ENCODE data around the gene SMPD4. TPM values are rescaled to one million over a fixed set of nuclear protein-coding genes. Genes with fewer than 3 reads are reported as not detected.
"Not testable (repeated sequence)": the region's sequence is repeated elsewhere in the genome, so short reads cannot be mapped to it uniquely, and the experiment has no call there.

The SMPD4 gene
- polyA plus RNA-seq (2011; rRNA removed), result 29.5 and 29.6 TPM in 2 replicates
- polyA minus RNA-seq (2011; rRNA and poly(A)+ RNA removed), result 24.9 and 31.6 TPM in 2 replicates

- ChIA-PET POLR2A (interaction anchor here (0.6 to 1.6 kb wide), 7 partner anchors 11 to 161 kb away, joined by 3 to 12 read pairs (median 3); partner anchors contain the start of genes CCDC74B and IMP4), CTCF (interaction anchor here (0.6 to 3.0 kb wide), 15 partner anchors 12 to 1903 kb away, joined by 3 to 35 read pairs (median 5); partner anchors contain the start of gene IMP4)
- H3K4me3 ChIP-seq (ENCODE audit: low read depth, low read length), result peak within 1 kb of the TSS; percentile 90
- DNase-seq (ENCODE audit: low read depth, low spot score), result peak; percentile 85
- H3K27me3 ChIP-seq (ENCODE audit: control insufficient read depth, insufficient read depth, low read length), result no peaks in the 10 kb centered on the region
- no peaks in the 10 kb centered on the region; the same call in 1 of the 2 replicates for H3K9me3 ChIP-seq (ENCODE audit: control insufficient read depth, insufficient read depth, low read length)
- no peak for TF ChIP-seq CTCF (IDR thresholded peaks at IDR 0.05; ENCODE audit: low read depth, low read length)
- H3K27ac ChIP-seq (ENCODE audit: low read depth, low read length), result peak within 1 kb of the TSS; percentile 61
These were observed at the start of gene SMPD4 for GRCh38 chr2:130181325-130181879. SMPD4 (minus strand) TSS chr2:130181602; CDS start chr2:130176592, 5,010 bp downstream.

GRCh38 chr2:130230907-130231306 is 49.5 kb upstream of the SMPD4 start:
- DNase-seq (ENCODE audit: low read depth, low spot score); H3K27me3 ChIP-seq (ENCODE audit: control insufficient read depth, insufficient read depth, low read length); CTCF ChIA-PET; H3K27ac ChIP-seq (ENCODE audit: low read depth, low read length); H3K4me3 ChIP-seq (ENCODE audit: low read depth, low read length); H3K9me3 ChIP-seq (ENCODE audit: control insufficient read depth, insufficient read depth, low read length); POLR2A ChIA-PET: not testable (repeated sequence)

- H3K27ac ChIP-seq (ENCODE audit: low read depth, low read length); H3K9me3 ChIP-seq (ENCODE audit: control insufficient read depth, insufficient read depth, low read length); POLR2A ChIA-PET; DNase-seq (ENCODE audit: low read depth, low spot score); H3K4me3 ChIP-seq (ENCODE audit: low read depth, low read length); CTCF ChIA-PET; H3K27me3 ChIP-seq (ENCODE audit: control insufficient read depth, insufficient read depth, low read length): not testable (repeated sequence)
These were observed 49.0 kb upstream of the SMPD4 start for GRCh38 chr2:130230376-130230775.

GRCh38 chr2:130229161-130229510 is 47.7 kb upstream of the SMPD4 start:
- H3K27ac ChIP-seq (ENCODE audit: low read depth, low read length); DNase-seq (ENCODE audit: low read depth, low spot score); H3K9me3 ChIP-seq (ENCODE audit: control insufficient read depth, insufficient read depth, low read length); CTCF ChIA-PET; POLR2A ChIA-PET; H3K27me3 ChIP-seq (ENCODE audit: control insufficient read depth, insufficient read depth, low read length); H3K4me3 ChIP-seq (ENCODE audit: low read depth, low read length): not testable (repeated sequence)

- H3K4me3 ChIP-seq (ENCODE audit: low read depth, low read length); CTCF ChIA-PET; POLR2A ChIA-PET; H3K27ac ChIP-seq (ENCODE audit: low read depth, low read length); H3K9me3 ChIP-seq (ENCODE audit: control insufficient read depth, insufficient read depth, low read length); DNase-seq (ENCODE audit: low read depth, low spot score); H3K27me3 ChIP-seq (ENCODE audit: control insufficient read depth, insufficient read depth, low read length): not testable (repeated sequence)
These were observed 47.2 kb upstream of the SMPD4 start for GRCh38 chr2:130228467-130229160.

- H3K9me3 ChIP-seq (ENCODE audit: control insufficient read depth, insufficient read depth, low read length); H3K27ac ChIP-seq (ENCODE audit: low read depth, low read length); DNase-seq (ENCODE audit: low read depth, low spot score); CTCF ChIA-PET; POLR2A ChIA-PET; H3K27me3 ChIP-seq (ENCODE audit: control insufficient read depth, insufficient read depth, low read length); H3K4me3 ChIP-seq (ENCODE audit: low read depth, low read length): not testable (repeated sequence)
These were observed 46.6 kb upstream of the SMPD4 start for GRCh38 chr2:130228005-130228404.

GRCh38 chr2:130222523-130222922 is 41.1 kb upstream of the SMPD4 start:
- H3K27me3 ChIP-seq (ENCODE audit: control insufficient read depth, insufficient read depth, low read length); POLR2A ChIA-PET; H3K4me3 ChIP-seq (ENCODE audit: low read depth, low read length); H3K27ac ChIP-seq (ENCODE audit: low read depth, low read length); DNase-seq (ENCODE audit: low read depth, low spot score); CTCF ChIA-PET; H3K9me3 ChIP-seq (ENCODE audit: control insufficient read depth, insufficient read depth, low read length): not testable (repeated sequence)

GRCh38 chr2:130220505-130220904 is 39.1 kb upstream of the SMPD4 start:
- H3K4me3 ChIP-seq (ENCODE audit: low read depth, low read length); CTCF ChIA-PET; H3K27ac ChIP-seq (ENCODE audit: low read depth, low read length); DNase-seq (ENCODE audit: low read depth, low spot score); H3K27me3 ChIP-seq (ENCODE audit: control insufficient read depth, insufficient read depth, low read length); H3K9me3 ChIP-seq (ENCODE audit: control insufficient read depth, insufficient read depth, low read length); POLR2A ChIA-PET: not testable (repeated sequence)

GRCh38 chr2:130219147-130219546 is 37.7 kb upstream of the SMPD4 start:
- H3K9me3 ChIP-seq (ENCODE audit: control insufficient read depth, insufficient read depth, low read length); CTCF ChIA-PET; POLR2A ChIA-PET: not testable (repeated sequence)

GRCh38 chr2:130207051-130207450 is 25.6 kb upstream of the SMPD4 start:
- H3K27me3 ChIP-seq (ENCODE audit: control insufficient read depth, insufficient read depth, low read length); DNase-seq (ENCODE audit: low read depth, low spot score); CTCF ChIA-PET; POLR2A ChIA-PET; H3K9me3 ChIP-seq (ENCODE audit: control insufficient read depth, insufficient read depth, low read length); H3K4me3 ChIP-seq (ENCODE audit: low read depth, low read length); H3K27ac ChIP-seq (ENCODE audit: low read depth, low read length): not testable (repeated sequence)

More at GRCh38 chr2:130219147-130219546, 37.7 kb upstream of the SMPD4 start:
- H3K27ac ChIP-seq (ENCODE audit: low read depth, low read length); H3K4me3 ChIP-seq (ENCODE audit: low read depth, low read length); H3K27me3 ChIP-seq (ENCODE audit: control insufficient read depth, insufficient read depth, low read length); DNase-seq (ENCODE audit: low read depth, low spot score): not testable (repeated sequence)

- DNase-seq (ENCODE audit: low read depth, low spot score); H3K27me3 ChIP-seq (ENCODE audit: control insufficient read depth, insufficient read depth, low read length); H3K27ac ChIP-seq (ENCODE audit: low read depth, low read length); H3K4me3 ChIP-seq (ENCODE audit: low read depth, low read length); POLR2A ChIA-PET; H3K9me3 ChIP-seq (ENCODE audit: control insufficient read depth, insufficient read depth, low read length); CTCF ChIA-PET: not testable (repeated sequence)
These were observed 21.7 kb upstream of the SMPD4 start for GRCh38 chr2:130203150-130203549.

Measured in AG04450 (cell line).